ENCODE measurements around the gene PRPSAP1. TPM values are rescaled to one million over a fixed set of nuclear protein-coding genes. Genes with fewer than 3 reads are reported as not detected.

Gene PRPSAP1
- total RNA-seq, 1 donor from 2014 or later, result 45.2 TPM

GRCh38 chr17:76378548-76379274, 25.0 kb upstream of the PRPSAP1 start:
- H3K4me3 Mint-ChIP-seq, result no peak overlapping the region
- no peaks in the 10 kb centered on the region for H3K27me3 Mint-ChIP-seq
- H3K27ac Mint-ChIP-seq, result no peak overlapping the region
- no peak for DNase-seq
- peaks cover 6% of the 10 kb centered on the region for H3K4me1 Mint-ChIP-seq
- H3K9me3 Mint-ChIP-seq, result no peaks in the 10 kb centered on the region
- intact Hi-C loops (cut with micrococcal nuclease), result no loop called here
- no peaks in the 10 kb centered on the region for H3K36me3 Mint-ChIP-seq (ENCODE audit: low read depth)

DNA sequence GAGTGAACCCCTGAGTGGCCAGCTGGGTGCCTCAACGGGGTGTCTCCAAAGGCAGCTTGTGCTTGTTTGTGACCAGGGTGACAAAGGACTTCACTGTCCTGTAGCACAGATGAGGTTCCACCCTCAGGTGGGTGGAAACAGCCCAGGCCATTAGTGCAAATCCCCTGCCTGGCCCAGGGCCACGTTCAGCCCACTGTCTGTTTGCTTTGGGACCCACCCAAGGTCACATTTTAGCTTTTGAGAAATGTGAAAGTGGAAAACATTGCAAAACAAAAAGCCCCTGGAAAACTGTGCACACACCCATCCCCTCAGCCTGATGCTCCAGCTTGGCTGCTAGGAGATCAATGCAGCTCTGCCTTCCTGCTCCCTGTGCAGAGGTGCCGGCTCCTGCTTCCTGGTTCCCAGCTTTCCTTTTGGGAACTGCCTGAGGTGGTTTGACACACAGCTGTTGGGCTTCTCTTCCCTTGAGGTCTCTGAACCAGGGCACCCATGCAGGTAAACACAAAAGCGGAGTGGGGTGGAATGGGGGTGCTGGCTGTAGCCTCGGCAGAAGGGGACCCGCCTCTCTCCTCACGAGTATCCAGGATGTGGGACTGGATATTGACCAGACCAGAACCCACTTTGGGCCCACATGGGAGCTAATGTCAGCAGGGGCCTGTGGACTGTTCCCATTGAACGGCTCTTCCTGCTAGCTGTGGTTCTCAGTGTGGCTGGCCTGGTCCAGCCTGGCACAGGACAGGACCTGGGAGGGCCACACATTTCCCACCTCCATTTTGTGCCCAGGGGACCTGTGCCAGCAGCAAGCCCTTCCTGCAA, 22.8 kb upstream of the PRPSAP1 start:
- Mint-ChIP-seq H3K4me1 (peaks cover 3% of the 10 kb centered on the region), H3K4me3 (no peak overlapping the region), H3K9me3 (no peaks in the 10 kb centered on the region), H3K27ac (no peak overlapping the region), H3K36me3 (ENCODE audit: low read depth) (no peaks in the 10 kb centered on the region), H3K27me3 (no peaks in the 10 kb centered on the region)
- no peak for DNase-seq
- intact Hi-C loops (cut with micrococcal nuclease), result no loop called here

DNA sequence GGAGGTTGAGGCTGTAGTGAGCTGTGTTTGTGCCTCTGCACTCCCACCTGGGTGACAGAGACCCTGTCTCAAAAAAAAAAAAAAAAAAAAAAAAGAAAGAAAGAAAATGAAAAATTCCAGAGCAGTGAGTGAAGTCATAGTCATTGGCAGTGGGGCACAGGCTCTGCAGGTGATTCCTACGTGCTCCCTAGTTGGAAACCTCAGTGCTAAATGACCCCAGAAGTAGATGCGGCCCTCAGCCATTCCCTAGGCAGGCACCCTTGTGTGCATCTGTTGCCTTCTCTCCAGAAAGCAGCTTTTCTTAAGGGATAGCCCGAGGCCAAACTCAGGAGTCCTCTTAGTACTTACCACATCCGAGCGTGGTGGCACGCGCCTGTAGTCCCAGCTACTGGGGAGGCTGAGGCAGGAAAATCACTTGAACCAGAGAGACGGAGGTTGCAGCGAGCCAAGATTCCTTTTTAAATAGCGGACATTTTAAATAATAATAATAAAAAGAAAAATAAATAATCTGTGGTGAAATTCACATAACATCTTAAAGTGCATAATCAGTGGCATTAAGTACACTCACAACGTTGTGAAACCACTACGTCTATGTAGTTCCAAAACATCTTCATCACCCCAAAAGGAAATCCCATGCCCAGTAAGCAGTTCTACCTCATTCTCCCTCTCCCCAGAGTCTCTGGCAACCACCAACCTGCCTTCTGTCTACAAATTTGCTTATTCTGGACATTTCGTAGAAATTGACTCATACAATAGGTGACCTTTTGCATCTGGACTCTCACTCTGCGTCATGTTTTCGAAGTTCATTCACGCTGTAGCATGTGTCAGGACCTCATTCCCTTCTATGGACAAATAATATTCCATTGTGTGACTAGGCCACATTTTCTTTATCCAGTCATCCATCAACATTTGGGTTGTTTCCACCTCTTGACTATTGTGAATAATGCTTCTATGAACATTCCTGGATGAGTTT, 18.2 kb upstream of the PRPSAP1 start:
- H3K4me3 Mint-ChIP-seq, result no peak overlapping the region
- no peak overlapping the region for H3K27ac Mint-ChIP-seq
- peaks cover 1% of the 10 kb centered on the region for H3K27me3 Mint-ChIP-seq
- H3K9me3 Mint-ChIP-seq, result no peaks in the 10 kb centered on the region
- DNase-seq, result no peak
- no peaks in the 10 kb centered on the region for H3K4me1 Mint-ChIP-seq
- intact Hi-C loops (cut with micrococcal nuclease), result no loop called here
- H3K36me3 Mint-ChIP-seq (ENCODE audit: low read depth), result no peaks in the 10 kb centered on the region

- Mint-ChIP-seq H3K36me3 (ENCODE audit: low read depth) (no peaks in the 10 kb centered on the region), H3K27ac (no peak overlapping the region), H3K4me3 (no peak overlapping the region), H3K4me1 (peaks cover 2% of the 10 kb centered on the region), H3K9me3 (no peaks in the 10 kb centered on the region), H3K27me3 (peaks cover 1% of the 10 kb centered on the region)
- DNase-seq, result no peak
- intact Hi-C loops (cut with micrococcal nuclease), result no loop called here
Measured at GRCh38 chr17:76370261-76370993, 16.7 kb upstream of the PRPSAP1 start.

DNA sequence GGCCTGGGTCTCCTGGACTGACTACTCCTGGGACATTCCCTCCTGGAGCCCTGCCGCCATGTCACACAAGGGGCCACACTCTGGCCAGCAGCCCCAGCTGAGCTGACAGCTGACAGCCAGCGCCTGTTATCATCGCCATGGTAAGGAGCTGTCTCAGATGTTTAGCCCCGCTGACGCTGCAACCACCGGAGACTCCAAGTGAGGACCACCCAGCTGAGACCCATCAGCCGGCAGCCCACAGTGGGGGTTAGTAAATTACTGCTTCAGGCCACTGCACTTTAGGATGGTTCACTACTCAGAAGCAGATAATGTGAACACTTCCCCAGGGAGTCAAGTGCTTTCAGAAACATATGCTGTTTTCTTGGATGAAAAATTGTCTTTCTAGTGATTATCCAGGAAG, 16.1 kb upstream of the PRPSAP1 start:
- Mint-ChIP-seq H3K9me3 (no peaks in the 10 kb centered on the region), H3K36me3 (ENCODE audit: low read depth) (no peaks in the 10 kb centered on the region), H3K4me1 (peaks cover 2% of the 10 kb centered on the region), H3K4me3 (no peak overlapping the region), H3K27ac (no peak overlapping the region), H3K27me3 (peaks cover 1% of the 10 kb centered on the region)
- no peak for DNase-seq
- intact Hi-C loops (cut with micrococcal nuclease), result no loop called here

- H3K36me3 Mint-ChIP-seq (ENCODE audit: low read depth), result no peaks in the 10 kb centered on the region
- no peak overlapping the region for H3K27ac Mint-ChIP-seq
- H3K27me3 Mint-ChIP-seq, result peaks cover 1% of the 10 kb centered on the region
- no peaks in the 10 kb centered on the region for H3K9me3 Mint-ChIP-seq
- intact Hi-C loops (cut with micrococcal nuclease), result no loop called here
- H3K4me1 Mint-ChIP-seq, result peaks cover 2% of the 10 kb centered on the region
- no peak overlapping the region for H3K4me3 Mint-ChIP-seq
- no peak for DNase-seq
Measured at GRCh38 chr17:76369379-76369778, 15.7 kb upstream of the PRPSAP1 start.

DNA sequence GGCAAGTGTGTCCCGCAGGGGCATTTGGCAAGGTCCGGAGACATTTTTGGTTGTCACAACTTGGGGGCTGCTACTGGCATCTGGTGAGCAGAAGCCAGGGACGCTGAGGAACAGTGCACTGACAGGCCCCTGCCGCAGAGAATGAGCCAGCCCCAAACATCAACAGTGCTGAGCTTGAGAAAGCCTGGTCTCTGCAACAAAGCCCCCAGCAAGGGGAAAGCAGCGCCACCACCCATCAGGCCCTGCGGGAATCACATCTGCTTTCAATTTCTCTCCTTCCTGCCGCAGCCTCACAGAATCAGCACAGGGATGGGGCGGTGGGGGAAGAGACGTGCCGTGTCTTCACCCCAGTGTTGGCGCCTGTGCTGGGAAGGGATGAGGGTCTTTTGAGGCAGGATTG, 14.8 kb upstream of the PRPSAP1 start:
- Mint-ChIP-seq H3K4me3 (no peak overlapping the region), H3K36me3 (ENCODE audit: low read depth) (no peaks in the 10 kb centered on the region), H3K4me1 (peaks cover 2% of the 10 kb centered on the region), H3K27me3 (peaks cover 1% of the 10 kb centered on the region), H3K27ac (no peak overlapping the region), H3K9me3 (no peaks in the 10 kb centered on the region)
- intact Hi-C loops (cut with micrococcal nuclease), result no loop called here
- DNase-seq, result no peak

- no peak for DNase-seq
- Mint-ChIP-seq H3K4me1 (peaks cover 2% of the 10 kb centered on the region), H3K27ac (no peak overlapping the region), H3K9me3 (no peaks in the 10 kb centered on the region), H3K27me3 (peaks cover 1% of the 10 kb centered on the region), H3K4me3 (no peak overlapping the region), H3K36me3 (ENCODE audit: low read depth) (no peaks in the 10 kb centered on the region)
- intact Hi-C loops (cut with micrococcal nuclease), result no loop called here
Measured at GRCh38 chr17:76367642-76368041, 13.9 kb upstream of the PRPSAP1 start.

DNA sequence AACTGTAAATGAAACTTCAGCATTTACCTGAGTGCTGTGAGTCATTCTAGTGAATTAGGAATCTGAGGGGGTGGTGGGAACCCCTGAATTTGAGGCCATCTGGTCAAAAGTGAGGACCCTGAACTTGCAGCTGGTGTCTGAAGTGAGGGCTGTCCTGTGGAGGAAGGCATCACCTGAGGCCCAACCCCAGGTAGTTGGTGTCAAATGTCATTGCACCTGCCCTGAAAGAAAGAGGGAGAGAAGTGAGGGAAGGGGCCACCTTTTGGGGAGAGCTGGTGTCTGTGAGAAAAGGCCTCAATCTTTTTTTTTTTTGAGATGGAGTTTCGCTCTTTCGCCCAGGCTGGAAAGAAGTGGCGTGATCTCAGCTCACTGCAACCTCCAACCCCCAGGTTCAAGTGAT, 12.5 kb upstream of the PRPSAP1 start:
- DNase-seq, result no peak
- H3K4me1 Mint-ChIP-seq, result peaks cover 2% of the 10 kb centered on the region
- H3K27me3 Mint-ChIP-seq, result peaks cover 1% of the 10 kb centered on the region
- intact Hi-C loops (cut with micrococcal nuclease), result no loop called here
- no peak overlapping the region for H3K27ac Mint-ChIP-seq
- H3K9me3 Mint-ChIP-seq, result no peaks in the 10 kb centered on the region
- no peaks in the 10 kb centered on the region for H3K36me3 Mint-ChIP-seq (ENCODE audit: low read depth)
- no peak overlapping the region for H3K4me3 Mint-ChIP-seq

GRCh38 chr17:76365256-76365903, 11.7 kb upstream of the PRPSAP1 start:
- intact Hi-C loops (cut with micrococcal nuclease), result no loop called here
- H3K36me3 Mint-ChIP-seq (ENCODE audit: low read depth), result no peaks in the 10 kb centered on the region
- no peaks in the 10 kb centered on the region for H3K9me3 Mint-ChIP-seq
- no peak for DNase-seq
- no peak overlapping the region for H3K4me3 Mint-ChIP-seq
- no peak overlapping the region for H3K27ac Mint-ChIP-seq
- H3K4me1 Mint-ChIP-seq, result peaks cover 2% of the 10 kb centered on the region
- H3K27me3 Mint-ChIP-seq, result peaks cover 1% of the 10 kb centered on the region

DNA sequence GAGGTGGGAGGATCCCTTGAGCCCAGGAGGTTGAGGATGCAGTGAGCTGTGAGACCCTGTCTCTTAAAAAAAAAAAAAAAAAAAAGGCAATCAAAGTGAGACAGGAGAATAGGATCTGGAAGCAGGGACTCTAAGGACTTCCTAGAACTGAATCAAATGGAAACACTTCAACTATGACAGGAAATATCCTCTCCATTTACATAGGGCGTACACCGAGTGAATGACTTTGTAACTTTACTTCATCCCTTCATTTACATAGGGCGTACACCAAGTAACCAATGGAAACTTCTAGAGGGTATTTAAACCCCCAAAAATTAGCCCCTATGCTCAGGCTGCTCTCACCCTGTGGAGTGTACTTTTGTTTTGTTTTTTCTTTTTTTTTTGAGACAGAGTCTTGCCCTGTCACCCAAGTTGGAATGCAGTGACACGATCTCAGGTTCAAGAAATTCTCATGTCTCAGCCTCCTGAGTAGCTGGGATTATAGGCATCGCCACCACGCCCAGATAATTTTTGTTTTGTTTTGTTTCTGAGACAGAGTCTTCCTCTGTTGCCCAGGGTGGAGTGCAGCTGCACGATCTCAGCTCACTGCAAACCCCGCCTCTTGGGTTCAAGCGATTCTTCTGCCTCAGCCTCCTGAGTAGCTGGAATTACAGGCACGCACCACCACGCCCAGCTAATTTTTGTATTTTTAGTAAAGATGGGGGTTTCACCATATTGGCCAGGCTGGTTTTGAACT, 9.6 kb upstream of the PRPSAP1 start:
- H3K4me1 Mint-ChIP-seq, result peaks cover 2% of the 10 kb centered on the region
- no peaks in the 10 kb centered on the region for H3K9me3 Mint-ChIP-seq
- H3K27ac Mint-ChIP-seq, result no peak overlapping the region
- H3K4me3 Mint-ChIP-seq, result no peak overlapping the region
- no peak for DNase-seq
- no peaks in the 10 kb centered on the region for H3K27me3 Mint-ChIP-seq
- intact Hi-C loops (cut with micrococcal nuclease), result no loop called here
- H3K36me3 Mint-ChIP-seq (ENCODE audit: low read depth), result no peaks in the 10 kb centered on the region

DNA sequence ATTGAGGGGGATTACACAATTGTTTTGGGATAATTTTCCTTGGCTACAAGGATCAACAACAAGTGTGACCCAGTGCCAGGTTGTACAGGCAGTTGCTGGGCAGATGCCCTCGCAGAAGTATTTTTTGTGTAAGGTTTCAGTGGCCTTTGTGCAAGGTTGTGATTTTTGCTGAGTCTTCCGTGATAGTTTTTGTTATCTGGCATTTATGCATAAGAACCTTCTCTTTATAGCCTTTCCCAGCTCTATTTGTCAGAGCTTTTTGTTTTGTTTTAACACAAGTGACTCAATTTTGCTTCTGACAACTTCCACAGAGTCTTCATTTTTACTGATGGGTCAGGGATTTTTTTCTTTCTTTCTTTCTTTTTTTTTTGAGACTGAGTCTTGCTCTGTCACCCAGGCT, 6.7 kb upstream of the PRPSAP1 start:
- no peak for DNase-seq
- Mint-ChIP-seq H3K9me3 (no peaks in the 10 kb centered on the region), H3K4me3 (no peak overlapping the region), H3K4me1 (peaks cover 6% of the 10 kb centered on the region), H3K36me3 (ENCODE audit: low read depth) (no peaks in the 10 kb centered on the region), H3K27me3 (peaks cover 3% of the 10 kb centered on the region), H3K27ac (no peak overlapping the region)
- intact Hi-C loops (cut with micrococcal nuclease), result no loop called here

Measured in activated CD4-positive, alpha-beta T cell treated with anti-CD3 and anti-CD28 coated beads, Interleukin-2, amount 10 ng/mL, durations not matched to agents 24 days and 14 days (primary cell).